Measurements from ENCODE around the gene UMAD1.

The UMAD1 gene

GRCh38 chr7:7786595-7786994 is 146.0 kb downstream of the UMAD1 start:
- no peak overlapping the region for H2BK12ac ChIP-seq (ENCODE audit: low read length in 2 of 2)
- H3K4me3 ChIP-seq (ENCODE audit: insufficient read depth in 1 of 2, low read depth in 1 of 2, low read length in 2 of 2), result no peak overlapping the region
- H3K23ac ChIP-seq (ENCODE audit: low read length in 2 of 2), result no peak overlapping the region
- H3K9me3 ChIP-seq (ENCODE audit: control insufficient read depth, low read length), result no peaks in the 10 kb centered on the region
- H3K36me3 ChIP-seq (ENCODE audit: control insufficient read depth in 1 of 2, insufficient read depth in 2 of 2, low read depth in 1 of 2, low read length in 2 of 2), result no peaks in the 10 kb centered on the region
- no peak overlapping the region for H4K8ac ChIP-seq (ENCODE audit: low read length)
- H3K4me2 ChIP-seq (ENCODE audit: low read length, poor library complexity, severe bottlenecking), result no peak overlapping the region
- H2AK5ac ChIP-seq (ENCODE audit: low read length, severe bottlenecking), result no peak overlapping the region
- no peak overlapping the region for H3K14ac ChIP-seq (ENCODE audit: low read length in 2 of 2)
- H3K27me3 ChIP-seq (ENCODE audit: control insufficient read depth in 1 of 2, insufficient read depth in 1 of 2, low read length in 2 of 2), result no peaks in the 10 kb centered on the region
- no peak overlapping the region for H2AFZ ChIP-seq (ENCODE audit: low read depth, low read length)
- H3K4ac ChIP-seq (ENCODE audit: low read depth in 1 of 2, low read length in 2 of 2), result no peak overlapping the region
- H3K18ac ChIP-seq (ENCODE audit: low read depth in 1 of 2, low read length in 2 of 2), result peak overlapping the region; percentile 18 to 45
- H2BK15ac ChIP-seq (ENCODE audit: low read depth, poor library complexity, severe bottlenecking), result no peak overlapping the region
- WGBS, result 86% methylated on average over 1 of the region's 3 CpGs
- H3K9ac ChIP-seq (ENCODE audit: low read length), result no peak overlapping the region
- H3K4me1 ChIP-seq (ENCODE audit: control insufficient read depth, insufficient read depth, low read depth, low read length), result no peaks in the 10 kb centered on the region
- no peak overlapping the region for H4K91ac ChIP-seq (ENCODE audit: low read length)
- H2BK120ac ChIP-seq (ENCODE audit: low read depth, low read length), result no peak overlapping the region
- H3K79me1 ChIP-seq (replicated peaks; ENCODE audit: low read length, poor library complexity, severe bottlenecking), result no peaks in the 10 kb centered on the region
- H3K27ac ChIP-seq (ENCODE audit: low read length, poor library complexity, severe bottlenecking), result no peak overlapping the region
- H2BK5ac ChIP-seq (ENCODE audit: low read depth, low read length, poor library complexity, severe bottlenecking), result no peak overlapping the region
- no peak for DNase-seq

- H3K27ac ChIP-seq (ENCODE audit: low read length, poor library complexity, severe bottlenecking), result peak overlapping the region; percentile 57
- H2BK120ac ChIP-seq (ENCODE audit: low read depth, low read length), result no peak overlapping the region
- no peak overlapping the region for H4K91ac ChIP-seq (ENCODE audit: low read length)
- H3K4me2 ChIP-seq (ENCODE audit: low read length, poor library complexity, severe bottlenecking), result no peak overlapping the region
- no peak overlapping the region for H3K23ac ChIP-seq (ENCODE audit: low read length in 2 of 2)
- no peaks in the 10 kb centered on the region for H3K27me3 ChIP-seq (ENCODE audit: control insufficient read depth in 1 of 2, insufficient read depth in 1 of 2, low read length in 2 of 2)
- H3K4ac ChIP-seq (ENCODE audit: low read depth in 1 of 2, low read length in 2 of 2), result no peak overlapping the region
- no peaks in the 10 kb centered on the region for H3K79me1 ChIP-seq (replicated peaks; ENCODE audit: low read length, poor library complexity, severe bottlenecking)
- H3K4me1 ChIP-seq (ENCODE audit: control insufficient read depth, insufficient read depth, low read depth, low read length), result no peaks in the 10 kb centered on the region
- no peak overlapping the region for H2BK5ac ChIP-seq (ENCODE audit: low read depth, low read length, poor library complexity, severe bottlenecking)
- no peak overlapping the region for H3K9ac ChIP-seq (ENCODE audit: low read length)
- H2AFZ ChIP-seq (ENCODE audit: low read depth, low read length), result no peak overlapping the region
- H2BK12ac ChIP-seq (ENCODE audit: low read length in 2 of 2), result no peak overlapping the region
- DNase-seq, result no peak
- WGBS, result 98% methylated on average over 2 of the region's 3 CpGs
- H2BK15ac ChIP-seq (ENCODE audit: low read depth, poor library complexity, severe bottlenecking), result no peak overlapping the region
- no peak overlapping the region for H3K14ac ChIP-seq (ENCODE audit: low read length in 2 of 2)
- no peak overlapping the region for H3K4me3 ChIP-seq (ENCODE audit: insufficient read depth in 1 of 2, low read depth in 1 of 2, low read length in 2 of 2)
- no peak overlapping the region for H4K8ac ChIP-seq (ENCODE audit: low read length)
- no peak overlapping the region for H3K18ac ChIP-seq (ENCODE audit: low read depth in 1 of 2, low read length in 2 of 2)
- no peaks in the 10 kb centered on the region for H3K9me3 ChIP-seq (ENCODE audit: control insufficient read depth, low read length)
- H2AK5ac ChIP-seq (ENCODE audit: low read length, severe bottlenecking), result no peak overlapping the region
- H3K36me3 ChIP-seq (ENCODE audit: control insufficient read depth in 1 of 2, insufficient read depth in 2 of 2, low read depth in 1 of 2, low read length in 2 of 2), result no peaks in the 10 kb centered on the region
Measured at GRCh38 chr7:7789551-7789988, 149.0 kb downstream of the UMAD1 start.

GRCh38 chr7:7790041-7790741 is 149.6 kb downstream of the UMAD1 start:
- Histone ChIP-seq H3K36me3 (ENCODE audit: control insufficient read depth in 1 of 2, insufficient read depth in 2 of 2, low read depth in 1 of 2, low read length in 2 of 2) (no peaks in the 10 kb centered on the region), H3K4me1 (ENCODE audit: control insufficient read depth, insufficient read depth, low read depth, low read length) (no peaks in the 10 kb centered on the region), H3K9me3 (ENCODE audit: control insufficient read depth, low read length) (no peaks in the 10 kb centered on the region), H3K14ac (ENCODE audit: low read length in 2 of 2) (no peak overlapping the region), H2AFZ (ENCODE audit: low read depth, low read length) (no peak overlapping the region), H3K4me3 (ENCODE audit: insufficient read depth in 1 of 2, low read depth in 1 of 2, low read length in 2 of 2) (no peak overlapping the region), H4K8ac (ENCODE audit: low read length) (no peak overlapping the region), H3K4me2 (ENCODE audit: low read length, poor library complexity, severe bottlenecking) (no peak overlapping the region), H3K79me1 (replicated peaks; ENCODE audit: low read length, poor library complexity, severe bottlenecking) (no peaks in the 10 kb centered on the region), H2BK12ac (ENCODE audit: low read length in 2 of 2) (peak overlapping the region in 1 of 2 experiments; percentile 42), H3K27ac (ENCODE audit: low read length, poor library complexity, severe bottlenecking) (peak overlapping the region; percentile 57), H3K9ac (ENCODE audit: low read length) (no peak overlapping the region), H2BK120ac (ENCODE audit: low read depth, low read length) (no peak overlapping the region), H2BK15ac (ENCODE audit: low read depth, poor library complexity, severe bottlenecking) (no peak overlapping the region), H3K18ac (ENCODE audit: low read depth in 1 of 2, low read length in 2 of 2) (peak overlapping the region in 1 of 2 experiments; percentile 14), H3K23ac (ENCODE audit: low read length in 2 of 2) (no peak overlapping the region), H2AK5ac (ENCODE audit: low read length, severe bottlenecking) (no peak overlapping the region), H3K4ac (ENCODE audit: low read depth in 1 of 2, low read length in 2 of 2) (peak overlapping the region; percentile 18 to 50), H4K91ac (ENCODE audit: low read length) (no peak overlapping the region), H3K27me3 (ENCODE audit: control insufficient read depth in 1 of 2, insufficient read depth in 1 of 2, low read length in 2 of 2) (no peaks in the 10 kb centered on the region), H2BK5ac (ENCODE audit: low read depth, low read length, poor library complexity, severe bottlenecking) (no peak overlapping the region)
- no peak for DNase-seq
- WGBS, result 88% methylated on average over 5 of the region's 6 CpGs

- Histone ChIP-seq H2BK15ac (ENCODE audit: low read depth, poor library complexity, severe bottlenecking) (no peak overlapping the region), H3K4ac (ENCODE audit: low read depth in 1 of 2, low read length in 2 of 2) (no peak overlapping the region), H3K36me3 (ENCODE audit: control insufficient read depth in 1 of 2, insufficient read depth in 2 of 2, low read depth in 1 of 2, low read length in 2 of 2) (no peaks in the 10 kb centered on the region), H2AK5ac (ENCODE audit: low read length, severe bottlenecking) (no peak overlapping the region), H4K8ac (ENCODE audit: low read length) (no peak overlapping the region), H3K27me3 (ENCODE audit: control insufficient read depth in 1 of 2, insufficient read depth in 1 of 2, low read length in 2 of 2) (no peaks in the 10 kb centered on the region), H3K9ac (ENCODE audit: low read length) (no peak overlapping the region), H3K4me1 (ENCODE audit: control insufficient read depth, insufficient read depth, low read depth, low read length) (peaks cover 2% of the 10 kb centered on the region), H3K9me3 (ENCODE audit: control insufficient read depth, low read length) (no peaks in the 10 kb centered on the region), H3K23ac (ENCODE audit: low read length in 2 of 2) (no peak overlapping the region), H2BK5ac (ENCODE audit: low read depth, low read length, poor library complexity, severe bottlenecking) (no peak overlapping the region), H4K91ac (ENCODE audit: low read length) (no peak overlapping the region), H2AFZ (ENCODE audit: low read depth, low read length) (no peak overlapping the region), H3K18ac (ENCODE audit: low read depth in 1 of 2, low read length in 2 of 2) (no peak overlapping the region), H3K27ac (ENCODE audit: low read length, poor library complexity, severe bottlenecking) (no peak overlapping the region), H2BK120ac (ENCODE audit: low read depth, low read length) (no peak overlapping the region), H2BK12ac (ENCODE audit: low read length in 2 of 2) (no peak overlapping the region), H3K4me3 (ENCODE audit: insufficient read depth in 1 of 2, low read depth in 1 of 2, low read length in 2 of 2) (no peak overlapping the region), H3K79me1 (replicated peaks; ENCODE audit: low read length, poor library complexity, severe bottlenecking) (no peaks in the 10 kb centered on the region), H3K4me2 (ENCODE audit: low read length, poor library complexity, severe bottlenecking) (no peak overlapping the region), H3K14ac (ENCODE audit: low read length in 2 of 2) (no peak overlapping the region)
- DNase-seq, result no peak
- WGBS, result 13% methylated on average over 2 of the region's 5 CpGs
Measured at GRCh38 chr7:7791523-7791922, 151.0 kb downstream of the UMAD1 start.

Measured in mesenchymal stem cell (in vitro differentiated cells and primary cell).